ENCODE measurements around the gene SOX9.

The SOX9 gene

GRCh38 chr17:72120642-72121163, at the start of gene SOX9:
Gene SOX9 (plus strand): TSS chr17:72121020. CDS start chr17:72121392, 372 bp downstream.
- ATAC-seq (ENCODE audit: low read depth): no peak
- Mint-ChIP-seq H3K4me1 (peaks cover 7% of the 10 kb centered on the region), H3K27me3 (peaks cover 25% of the 10 kb centered on the region), H3K27ac (no peak within 1 kb of the TSS), H3K36me3 (peaks cover 2% of the 10 kb centered on the region), H3K4me3 (peak within 1 kb of the TSS; percentile 64), H3K9me3 (peaks cover 2% of the 10 kb centered on the region)
- DNase-seq (ENCODE audit: low spot score in 2 of 2): no peak

- DNase-seq (ENCODE audit: low spot score in 2 of 2): no peak
- H3K36me3 Mint-ChIP-seq: no peaks in the 10 kb centered on the region
Observed at GRCh38 chr17:72071330-72071729, 49.5 kb upstream of the SOX9 start.

GRCh38 chr17:72075995-72076677, 44.7 kb upstream of the SOX9 start:
- ATAC-seq (ENCODE audit: low read depth) (no peak), DNase-seq (ENCODE audit: low spot score in 2 of 2) (no peak)
- no peak overlapping the region for H3K27ac Mint-ChIP-seq
- no peaks in the 10 kb centered on the region for H3K36me3 Mint-ChIP-seq
- H3K9me3 Mint-ChIP-seq: peaks cover 5% of the 10 kb centered on the region
- H3K27me3 Mint-ChIP-seq: no peaks in the 10 kb centered on the region
- H3K4me1 Mint-ChIP-seq: no peaks in the 10 kb centered on the region
- H3K4me3 Mint-ChIP-seq: no peak overlapping the region

More at GRCh38 chr17:72071330-72071729, 49.5 kb upstream of the SOX9 start:
- H3K27ac Mint-ChIP-seq: no peak overlapping the region
- no peak overlapping the region for H3K4me3 Mint-ChIP-seq
- no peaks in the 10 kb centered on the region for H3K27me3 Mint-ChIP-seq
- peaks cover under 1% of the 10 kb centered on the region for H3K9me3 Mint-ChIP-seq
- ATAC-seq (ENCODE audit: low read depth): no peak
- H3K4me1 Mint-ChIP-seq: no peaks in the 10 kb centered on the region

- no peak for DNase-seq (ENCODE audit: low spot score in 2 of 2)
- no peak for ATAC-seq (ENCODE audit: low read depth)
- Mint-ChIP-seq H3K9me3 (peaks cover 5% of the 10 kb centered on the region), H3K27ac (no peak overlapping the region), H3K36me3 (no peaks in the 10 kb centered on the region), H3K4me3 (no peak overlapping the region), H3K27me3 (no peaks in the 10 kb centered on the region), H3K4me1 (no peaks in the 10 kb centered on the region)
Observed at GRCh38 chr17:72076678-72077030, 44.2 kb upstream of the SOX9 start.

GRCh38 chr17:72077326-72077960, 43.4 kb upstream of the SOX9 start:
- Mint-ChIP-seq H3K27ac (no peak overlapping the region), H3K36me3 (no peaks in the 10 kb centered on the region), H3K27me3 (no peaks in the 10 kb centered on the region), H3K4me3 (no peak overlapping the region), H3K9me3 (peaks cover 8% of the 10 kb centered on the region), H3K4me1 (no peaks in the 10 kb centered on the region)
- no peak for ATAC-seq (ENCODE audit: low read depth)
- DNase-seq (ENCODE audit: low spot score in 2 of 2): no peak

GRCh38 chr17:72079700-72080099, 41.1 kb upstream of the SOX9 start:
- Mint-ChIP-seq H3K27me3 (no peaks in the 10 kb centered on the region), H3K4me3 (no peak overlapping the region), H3K9me3 (peaks cover 8% of the 10 kb centered on the region), H3K4me1 (no peaks in the 10 kb centered on the region), H3K36me3 (no peaks in the 10 kb centered on the region), H3K27ac (no peak overlapping the region)
- ATAC-seq (ENCODE audit: low read depth) (no peak), DNase-seq (ENCODE audit: low spot score in 2 of 2) (no peak)

- H3K27me3 Mint-ChIP-seq: no peaks in the 10 kb centered on the region
- no peak overlapping the region for H3K4me3 Mint-ChIP-seq
- no peaks in the 10 kb centered on the region for H3K36me3 Mint-ChIP-seq
- peaks cover 3% of the 10 kb centered on the region for H3K9me3 Mint-ChIP-seq
- no peak overlapping the region for H3K27ac Mint-ChIP-seq
- no peak for DNase-seq (ENCODE audit: low spot score in 2 of 2)
- no peak for ATAC-seq (ENCODE audit: low read depth)
- no peaks in the 10 kb centered on the region for H3K4me1 Mint-ChIP-seq
Observed at GRCh38 chr17:72087876-72088275, 32.9 kb upstream of the SOX9 start.

GRCh38 chr17:72089453-72089987, 31.3 kb upstream of the SOX9 start:
- H3K9me3 Mint-ChIP-seq: peaks cover 3% of the 10 kb centered on the region
- H3K27me3 Mint-ChIP-seq: no peaks in the 10 kb centered on the region
- no peak overlapping the region for H3K4me3 Mint-ChIP-seq
- no peaks in the 10 kb centered on the region for H3K36me3 Mint-ChIP-seq
- H3K27ac Mint-ChIP-seq: no peak overlapping the region
- ATAC-seq (ENCODE audit: low read depth) (no peak), DNase-seq (ENCODE audit: low spot score in 2 of 2) (no peak)
- H3K4me1 Mint-ChIP-seq: no peaks in the 10 kb centered on the region

GRCh38 chr17:72090108-72090507, 30.7 kb upstream of the SOX9 start:
- ATAC-seq (ENCODE audit: low read depth): no peak
- no peak overlapping the region for H3K27ac Mint-ChIP-seq
- no peaks in the 10 kb centered on the region for H3K27me3 Mint-ChIP-seq
- no peak for DNase-seq (ENCODE audit: low spot score in 2 of 2)
- H3K36me3 Mint-ChIP-seq: no peaks in the 10 kb centered on the region
- peaks cover 3% of the 10 kb centered on the region for H3K9me3 Mint-ChIP-seq
- no peak overlapping the region for H3K4me3 Mint-ChIP-seq
- no peaks in the 10 kb centered on the region for H3K4me1 Mint-ChIP-seq

GRCh38 chr17:72092710-72093322, 28.0 kb upstream of the SOX9 start:
- DNase-seq (ENCODE audit: low spot score in 2 of 2) (no peak), ATAC-seq (ENCODE audit: low read depth) (no peak)
- H3K27me3 Mint-ChIP-seq: peaks cover 2% of the 10 kb centered on the region
- peaks cover 5% of the 10 kb centered on the region for H3K9me3 Mint-ChIP-seq
- no peak overlapping the region for H3K27ac Mint-ChIP-seq
- H3K4me1 Mint-ChIP-seq: no peaks in the 10 kb centered on the region
- no peaks in the 10 kb centered on the region for H3K36me3 Mint-ChIP-seq
- no peak overlapping the region for H3K4me3 Mint-ChIP-seq

- no peak overlapping the region for H3K27ac Mint-ChIP-seq
- peaks cover 2% of the 10 kb centered on the region for H3K27me3 Mint-ChIP-seq
- H3K36me3 Mint-ChIP-seq: no peaks in the 10 kb centered on the region
- H3K4me3 Mint-ChIP-seq: no peak overlapping the region
- DNase-seq (ENCODE audit: low spot score in 2 of 2): no peak
- H3K9me3 Mint-ChIP-seq: peaks cover 6% of the 10 kb centered on the region
- no peak for ATAC-seq (ENCODE audit: low read depth)
- no peaks in the 10 kb centered on the region for H3K4me1 Mint-ChIP-seq
Observed at GRCh38 chr17:72093707-72094106, 27.1 kb upstream of the SOX9 start.

GRCh38 chr17:72095316-72095715, 25.5 kb upstream of the SOX9 start:
- no peak overlapping the region for H3K4me3 Mint-ChIP-seq
- no peak for ATAC-seq (ENCODE audit: low read depth)
- DNase-seq (ENCODE audit: low spot score in 2 of 2): no peak
- H3K27ac Mint-ChIP-seq: no peak overlapping the region
- H3K4me1 Mint-ChIP-seq: no peaks in the 10 kb centered on the region
- no peaks in the 10 kb centered on the region for H3K36me3 Mint-ChIP-seq
- H3K9me3 Mint-ChIP-seq: peaks cover 6% of the 10 kb centered on the region
- H3K27me3 Mint-ChIP-seq: peaks cover 2% of the 10 kb centered on the region

GRCh38 chr17:72097144-72097543, 23.7 kb upstream of the SOX9 start:
- no peak for DNase-seq (ENCODE audit: low spot score in 2 of 2)
- no peak for ATAC-seq (ENCODE audit: low read depth)
- Mint-ChIP-seq H3K27me3 (peaks cover 2% of the 10 kb centered on the region), H3K4me1 (no peaks in the 10 kb centered on the region), H3K9me3 (peaks cover 4% of the 10 kb centered on the region), H3K27ac (no peak overlapping the region), H3K36me3 (no peaks in the 10 kb centered on the region), H3K4me3 (no peak overlapping the region)

GRCh38 chr17:72099919-72100318, 20.9 kb upstream of the SOX9 start:
- peaks cover 2% of the 10 kb centered on the region for H3K27me3 Mint-ChIP-seq
- no peaks in the 10 kb centered on the region for H3K4me1 Mint-ChIP-seq
- H3K9me3 Mint-ChIP-seq: peaks cover 7% of the 10 kb centered on the region
- no peak overlapping the region for H3K27ac Mint-ChIP-seq
- H3K36me3 Mint-ChIP-seq: no peaks in the 10 kb centered on the region
- no peak overlapping the region for H3K4me3 Mint-ChIP-seq
- no peak for DNase-seq (ENCODE audit: low spot score in 2 of 2)
- ATAC-seq (ENCODE audit: low read depth): no peak
